GM18502 (cell line): Measurements from ENCODE around the gene B3GLCT.

ENCODE experiments used
- ATAC-seq: cut with Tn5 transposase; IDR thresholded peaks from one replicate; pipeline ENCODE4 v1.9.1; 2021; ENCODE audit warnings: mild to moderate bottlenecking; ENCODE audit not compliant: unreplicated experiment, poor library complexity

Gene B3GLCT

GRCh38 chr13:31267126-31267784 is 67.5 kb downstream of the B3GLCT start:
- ATAC-seq, result no peak

GRCh38 chr13:31274390-31274789 is 74.6 kb downstream of the B3GLCT start:
- ATAC-seq, result no peak

GRCh38 chr13:31276421-31276820 is 76.6 kb downstream of the B3GLCT start:
- no peak for ATAC-seq

- no peak for ATAC-seq
Measured at GRCh38 chr13:31278869-31279268, 79.1 kb downstream of the B3GLCT start.

GRCh38 chr13:31282741-31283455 is 83.1 kb downstream of the B3GLCT start:
- ATAC-seq, result no peak

- ATAC-seq, result no peak
Measured at GRCh38 chr13:31286930-31287329, 87.2 kb downstream of the B3GLCT start.

GRCh38 chr13:31301119-31301518 is 101.3 kb downstream of the B3GLCT start:
- no peak for ATAC-seq

GRCh38 chr13:31310356-31310755 is 110.6 kb downstream of the B3GLCT start:
- ATAC-seq, result no peak

GRCh38 chr13:31310786-31311185 is 111.0 kb downstream of the B3GLCT start:
- ATAC-seq, result no peak

- no peak for ATAC-seq
Measured at GRCh38 chr13:31311921-31312320, 112.1 kb downstream of the B3GLCT start.

GRCh38 chr13:31314961-31315360 is 115.2 kb downstream of the B3GLCT start:
- no peak for ATAC-seq

- ATAC-seq, result no peak
Measured at GRCh38 chr13:31320946-31321345, 121.2 kb downstream of the B3GLCT start.

GRCh38 chr13:31321457-31321856 is 121.7 kb downstream of the B3GLCT start:
- ATAC-seq, result no peak

- no peak for ATAC-seq
Measured at GRCh38 chr13:31322026-31322425, 122.3 kb downstream of the B3GLCT start.

GRCh38 chr13:31322702-31323405 is 123.1 kb downstream of the B3GLCT start:
- no peak for ATAC-seq

GRCh38 chr13:31327182-31327860 is 127.5 kb downstream of the B3GLCT start:
- no peak for ATAC-seq

- no peak for ATAC-seq
Measured at GRCh38 chr13:31328549-31329235, 128.9 kb downstream of the B3GLCT start.

- no peak for ATAC-seq
Measured at GRCh38 chr13:31330236-31330635, 130.5 kb downstream of the B3GLCT start.

GRCh38 chr13:31331068-31331467 is 131.3 kb downstream of the B3GLCT start:
- ATAC-seq, result no peak

- ATAC-seq, result no peak
Measured at GRCh38 chr13:31334547-31334946, 134.8 kb downstream of the B3GLCT start.
